Breast epithelium (tissue), 4 donors: ENCODE measurements around the gene IDUA. TPM values are rescaled to one million over a fixed set of nuclear protein-coding genes. Genes with fewer than 3 reads are reported as not detected.

Experiments
- DNase-seq, 2 donors: peaks; one replicate each; pipeline ENCODE4 v3.0.0-alpha.2; 2019; ENCODE audit warnings: low spot score in 2 of 2
- H3K27ac ChIP-seq, 2 donors: fragments of 200-600 bp; sonication (generic) in 1 of 2; one replicate each; pipeline ENCODE4 v1.5.1; 2016 to 2019; ENCODE audit warnings: mild to moderate bottlenecking in 1 of 2
- H3K27me3 ChIP-seq, 2 donors: fragments of 200-600 bp; sonication (generic) in 1 of 2; one replicate each; pipeline versions ENCODE4 v1.5.1 to v1.6.0; 2017 to 2019; ENCODE audit warnings: control low read depth in 1 of 2, mild to moderate bottlenecking in 1 of 2
- H3K36me3 ChIP-seq: fragments of 200-600 bp; one replicate; pipeline ENCODE4 v1.5.1; 2019
- H3K4me1 ChIP-seq, 2 donors: fragments of 200-600 bp; sonication (generic); one replicate each; pipeline ENCODE4 v1.5.1; 2016 to 2019; ENCODE audit warnings: control low read depth in 1 of 2
- H3K4me3 ChIP-seq, 3 donors: fragments of 200-600 bp; sonication (generic); 1 replicate in 2 of 3; 2 replicates in 1 of 3; pipeline ENCODE4 v1.5.1; 2016 to 2019; ENCODE audit warnings: mild to moderate bottlenecking in 3 of 3, moderate library complexity in 2 of 3
- H3K9me3 ChIP-seq, 2 donors: fragments of 200-600 bp; sonication (generic) in 1 of 2; one replicate each; pipeline ENCODE4 v1.5.1; 2016 to 2019; ENCODE audit warnings: control low read depth in 1 of 2
- CTCF ChIP-seq, 3 donors: fragments of 450-650 bp; IDR thresholded peaks; one replicate each; pipeline ENCODE4 v1.5.1; 2016 to 2017; ENCODE audit warnings: antibody characterized with exemption in 3 of 3, mild to moderate bottlenecking in 3 of 3, moderate library complexity in 3 of 3
- POLR2A ChIP-seq: fragments of 450-650 bp; IDR thresholded peaks from one replicate; pipeline ENCODE4 v1.6.1; 2016; ENCODE audit warnings: antibody characterized with exemption, mild to moderate bottlenecking, moderate library complexity
- POLR2AphosphoS5 ChIP-seq, 3 donors: sonication (generic); formaldehyde crosslinking; IDR thresholded peaks; one replicate each; pipeline ENCODE4 v1.6.1; 2017; ENCODE audit warnings: antibody characterized with exemption in 3 of 3
- intact Hi-C: fragments of 100-400 bp; cut with DNase I; formaldehyde crosslinking; loops from one replicate; pipeline ENCODE4 v1.15.1; 2023; ENCODE audit warnings: low total_unique reads
- total RNA-seq, 3 donors: library from RNA; depleted of rRNA; stranded (reverse); fragments of >200 nt; gene quantifications; one replicate each; pipeline ENCODE4 v1.1.0, GENCODE V29; 2016

Gene IDUA
- total RNA-seq, 3 donors from 2014 or later, result 16.3 to 32.8 (median 28.2) TPM

GRCh38 chr4:999882-1000425 lies 13.1 kb downstream of the IDUA start:
- Histone ChIP-seq H3K4me1 (peaks cover 8 to 9% of the 10 kb centered on the region in 2 donors), H3K27me3 (peaks cover 13 to 67% of the 10 kb centered on the region in 2 donors), H3K9me3 (no peaks in the 10 kb centered on the region), H3K27ac (no peak overlapping the region), H3K4me3 (no peak overlapping the region), H3K36me3 (no peaks in the 10 kb centered on the region)
- no peak for DNase-seq
- intact Hi-C loops, result loop anchor here (10.0 kb wide), 1 partner anchor 325 kb away; the partner anchor contains the start of genes ATP5ME and MYL5
- TF ChIP-seq POLR2AphosphoS5 (IDR thresholded peaks at IDR 0.05) (no peak), CTCF (IDR thresholded peaks at IDR 0.05) (no peak), POLR2A (no peak)

- H3K4me3 ChIP-seq, result no peak overlapping the region
Measured at GRCh38 chr4:1000686-1001260, 13.9 kb downstream of the IDUA start.

GRCh38 chr4:1001561-1002130 lies 14.8 kb downstream of the IDUA start:
- peaks cover 8 to 9% of the 10 kb centered on the region in 2 donors for H3K4me1 ChIP-seq

More at GRCh38 chr4:1000686-1001260, 13.9 kb downstream of the IDUA start:
- H3K27ac ChIP-seq, result no peak overlapping the region
- H3K9me3 ChIP-seq, result no peaks in the 10 kb centered on the region
- intact Hi-C loops, result no loop called here
- H3K27me3 ChIP-seq, result peaks cover 13 to 74% of the 10 kb centered on the region in 2 donors
- DNase-seq, result no peak
- peaks cover 8 to 9% of the 10 kb centered on the region in 2 donors for H3K4me1 ChIP-seq
- H3K36me3 ChIP-seq, result no peaks in the 10 kb centered on the region
- TF ChIP-seq POLR2A, result no peak
- TF ChIP-seq POLR2AphosphoS5 (IDR thresholded peaks at IDR 0.05), result no peak
- no peak for TF ChIP-seq CTCF (IDR thresholded peaks at IDR 0.05)

GRCh38 chr4:1002131-1002630 lies 15.3 kb downstream of the IDUA start:
- TF ChIP-seq POLR2AphosphoS5 (IDR thresholded peaks at IDR 0.05), result peak; percentile 45 to 64 (median 57)
- TF ChIP-seq POLR2A, result no peak
- Histone ChIP-seq H3K4me1 (peaks cover 8 to 9% of the 10 kb centered on the region in 2 donors), H3K36me3 (no peaks in the 10 kb centered on the region), H3K9me3 (no peaks in the 10 kb centered on the region), H3K4me3 (peak overlapping the region in 1 of 3 donors; percentile 61), H3K27me3 (peaks cover 13 to 77% of the 10 kb centered on the region in 2 donors), H3K27ac (no peak overlapping the region)
- peak in 1 of 2 donors; percentile 44 for DNase-seq
- intact Hi-C loops, result no loop called here

More at GRCh38 chr4:1001561-1002130, 14.8 kb downstream of the IDUA start:
- peak overlapping the region in 1 of 3 donors; percentile 61 for H3K4me3 ChIP-seq
- intact Hi-C loops, result no loop called here
- no peak for DNase-seq
- no peak for TF ChIP-seq POLR2AphosphoS5 (IDR thresholded peaks at IDR 0.05)
- TF ChIP-seq CTCF (IDR thresholded peaks at IDR 0.05), result no peak
- TF ChIP-seq POLR2A, result no peak
- no peaks in the 10 kb centered on the region for H3K36me3 ChIP-seq
- no peak overlapping the region for H3K27ac ChIP-seq
- H3K9me3 ChIP-seq, result no peaks in the 10 kb centered on the region
- H3K27me3 ChIP-seq, result peaks cover 13 to 77% of the 10 kb centered on the region in 2 donors

GRCh38 chr4:1002631-1003251 lies 15.9 kb downstream of the IDUA start:
- Histone ChIP-seq H3K4me3 (peak overlapping the region in 1 of 3 donors; percentile 61), H3K36me3 (no peaks in the 10 kb centered on the region), H3K9me3 (no peaks in the 10 kb centered on the region), H3K27ac (no peak overlapping the region), H3K27me3 (peaks cover 13 to 72% of the 10 kb centered on the region in 2 donors), H3K4me1 (peaks cover 8 to 9% of the 10 kb centered on the region in 2 donors)
- intact Hi-C loops, result no loop called here
- TF ChIP-seq CTCF (IDR thresholded peaks at IDR 0.05), result no peak
- TF ChIP-seq POLR2A, result no peak
- no peak for TF ChIP-seq POLR2AphosphoS5 (IDR thresholded peaks at IDR 0.05)
- no peak for DNase-seq
